ENCODE results near the gene TBC1D4. TPM values are rescaled to one million over a fixed set of nuclear protein-coding genes. Genes with fewer than 3 reads are reported as not detected.

The TBC1D4 gene
- total and polyA plus RNA-seq, 2 experiments from 2014 or later = 18.7 to 38.2 TPM

DNA sequence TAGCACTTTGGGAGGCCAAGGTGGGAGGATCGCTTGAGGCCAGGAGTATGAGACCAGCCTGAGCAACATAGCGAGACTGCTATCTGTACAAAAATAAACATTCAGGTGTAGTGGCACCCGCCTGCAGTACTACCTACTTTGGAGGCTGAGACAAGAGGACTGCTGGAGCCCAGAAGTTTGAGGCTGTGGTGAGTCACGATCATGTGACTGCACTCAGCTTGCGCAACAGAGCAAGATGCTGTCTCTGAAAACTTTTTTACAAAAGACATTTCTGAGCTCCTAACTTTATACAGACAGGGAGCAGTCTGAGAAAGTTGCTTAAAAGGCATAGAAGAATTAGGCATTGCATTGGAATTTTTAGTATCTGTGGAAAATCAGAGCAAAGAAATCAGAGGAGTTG is 10.4 kb upstream of the TBC1D4 start (continued):
- TF ChIP-seq, protein P1, sequence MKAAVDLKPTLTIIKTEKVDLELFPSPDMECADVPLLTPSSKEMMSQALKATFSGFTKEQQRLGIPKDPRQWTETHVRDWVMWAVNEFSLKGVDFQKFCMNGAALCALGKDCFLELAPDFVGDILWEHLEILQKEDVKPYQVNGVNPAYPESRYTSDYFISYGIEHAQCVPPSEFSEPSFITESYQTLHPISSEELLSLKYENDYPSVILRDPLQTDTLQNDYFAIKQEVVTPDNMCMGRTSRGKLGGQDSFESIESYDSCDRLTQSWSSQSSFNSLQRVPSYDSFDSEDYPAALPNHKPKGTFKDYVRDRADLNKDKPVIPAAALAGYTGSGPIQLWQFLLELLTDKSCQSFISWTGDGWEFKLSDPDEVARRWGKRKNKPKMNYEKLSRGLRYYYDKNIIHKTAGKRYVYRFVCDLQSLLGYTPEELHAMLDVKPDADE (IDR thresholded peaks at IDR 0.05) = no peak
- TF ChIP-seq ZNF331 (CRISPR knock-in tag; IDR thresholded peaks at IDR 0.05; ENCODE audit: low read depth) (no peak), EZH2phosphoT487 (IDR thresholded peaks at IDR 0.05; ENCODE audit: unreplicated experiment) (no peak), ZNF114 (CRISPR knock-in tag; IDR thresholded peaks at IDR 0.05) (no peak), NANOG (IDR thresholded peaks at IDR 0.05; ENCODE audit: borderline replicate concordance) (no peak), EZH2 (IDR thresholded peaks at IDR 0.05; ENCODE audit: low read depth, unreplicated experiment) (no peak), POLR2AphosphoS5 (IDR thresholded peaks at IDR 0.05; ENCODE audit: low read depth) (no peak), CREB1 (CRISPR knock-in tag; IDR thresholded peaks at IDR 0.05; ENCODE audit: low read depth) (no peak), JUNB (IDR thresholded peaks at IDR 0.05; ENCODE audit: unreplicated experiment) (no peak)
- TF ChIP-seq, protein P2, sequence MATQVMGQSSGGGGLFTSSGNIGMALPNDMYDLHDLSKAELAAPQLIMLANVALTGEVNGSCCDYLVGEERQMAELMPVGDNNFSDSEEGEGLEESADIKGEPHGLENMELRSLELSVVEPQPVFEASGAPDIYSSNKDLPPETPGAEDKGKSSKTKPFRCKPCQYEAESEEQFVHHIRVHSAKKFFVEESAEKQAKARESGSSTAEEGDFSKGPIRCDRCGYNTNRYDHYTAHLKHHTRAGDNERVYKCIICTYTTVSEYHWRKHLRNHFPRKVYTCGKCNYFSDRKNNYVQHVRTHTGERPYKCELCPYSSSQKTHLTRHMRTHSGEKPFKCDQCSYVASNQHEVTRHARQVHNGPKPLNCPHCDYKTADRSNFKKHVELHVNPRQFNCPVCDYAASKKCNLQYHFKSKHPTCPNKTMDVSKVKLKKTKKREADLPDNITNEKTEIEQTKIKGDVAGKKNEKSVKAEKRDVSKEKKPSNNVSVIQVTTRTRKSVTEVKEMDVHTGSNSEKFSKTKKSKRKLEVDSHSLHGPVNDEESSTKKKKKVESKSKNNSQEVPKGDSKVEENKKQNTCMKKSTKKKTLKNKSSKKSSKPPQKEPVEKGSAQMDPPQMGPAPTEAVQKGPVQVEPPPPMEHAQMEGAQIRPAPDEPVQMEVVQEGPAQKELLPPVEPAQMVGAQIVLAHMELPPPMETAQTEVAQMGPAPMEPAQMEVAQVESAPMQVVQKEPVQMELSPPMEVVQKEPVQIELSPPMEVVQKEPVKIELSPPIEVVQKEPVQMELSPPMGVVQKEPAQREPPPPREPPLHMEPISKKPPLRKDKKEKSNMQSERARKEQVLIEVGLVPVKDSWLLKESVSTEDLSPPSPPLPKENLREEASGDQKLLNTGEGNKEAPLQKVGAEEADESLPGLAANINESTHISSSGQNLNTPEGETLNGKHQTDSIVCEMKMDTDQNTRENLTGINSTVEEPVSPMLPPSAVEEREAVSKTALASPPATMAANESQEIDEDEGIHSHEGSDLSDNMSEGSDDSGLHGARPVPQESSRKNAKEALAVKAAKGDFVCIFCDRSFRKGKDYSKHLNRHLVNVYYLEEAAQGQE (IDR thresholded peaks at IDR 0.05; ENCODE audit: unreplicated experiment) = no peak

DNA sequence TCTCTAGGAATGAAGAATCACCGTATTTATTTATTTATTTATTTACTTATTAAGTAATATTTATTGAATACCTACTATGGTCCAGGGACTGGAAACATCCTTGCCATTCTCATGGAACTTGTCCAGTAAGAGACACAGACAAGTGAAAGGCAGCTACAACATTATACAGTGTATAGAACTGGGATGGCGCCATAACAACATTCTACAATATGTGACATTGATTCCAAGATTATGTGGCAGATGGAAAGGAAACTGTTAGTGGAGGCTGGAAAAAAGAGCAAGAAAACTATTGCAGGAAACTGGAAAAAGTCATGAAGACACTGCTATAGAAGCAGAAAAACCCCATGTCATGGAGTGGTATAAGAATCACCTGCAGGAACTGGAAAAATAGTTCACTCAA is 9.4 kb upstream of the TBC1D4 start:
- Histone ChIP-seq H3K9me2 (ENCODE audit: insufficient read depth) (no peaks in the 10 kb centered on the region), H3K4me3 (no peak overlapping the region), H3K4me2 (no peak overlapping the region), H3K36me3 (ENCODE audit: insufficient read depth) (no peaks in the 10 kb centered on the region), H3F3A (replicated peaks; ENCODE audit: low read depth) (no peaks in the 10 kb centered on the region), H3K27me3 (ENCODE audit: insufficient read depth) (no peaks in the 10 kb centered on the region), H2AFZ (no peak overlapping the region), H3K79me2 (replicated peaks; ENCODE audit: insufficient read depth) (no peaks in the 10 kb centered on the region), H3K4me1 (ENCODE audit: insufficient read depth) (no peaks in the 10 kb centered on the region), H3K27ac (ENCODE audit: low read depth) (no peak overlapping the region), H4K20me1 (replicated peaks; ENCODE audit: insufficient read depth) (no peaks in the 10 kb centered on the region)
- no peak for DNase-seq (ENCODE audit: low spot score)
- H3K36me3 Mint-ChIP-seq (ENCODE audit: low read depth) = no peaks in the 10 kb centered on the region
- no peak overlapping the region for H3K4me3 Mint-ChIP-seq
- H3K4me1 Mint-ChIP-seq = no peaks in the 10 kb centered on the region
- no peaks in the 10 kb centered on the region for H3K9me3 Mint-ChIP-seq
- H3K27me3 Mint-ChIP-seq (ENCODE audit: insufficient read depth, low read depth, poor library complexity) = no peaks in the 10 kb centered on the region
- H3K27ac Mint-ChIP-seq = no peak overlapping the region
- no peak for ATAC-seq
- TF ChIP-seq EZH2phosphoT487 (IDR thresholded peaks at IDR 0.05; ENCODE audit: unreplicated experiment) = no peak
- no peak for TF ChIP-seq ZNF114 (CRISPR knock-in tag; IDR thresholded peaks at IDR 0.05)
- no peak for TF ChIP-seq CREB1 (CRISPR knock-in tag; IDR thresholded peaks at IDR 0.05; ENCODE audit: low read depth)
- TF ChIP-seq, protein P1 (IDR thresholded peaks at IDR 0.05) = no peak
- TF ChIP-seq EZH2 (IDR thresholded peaks at IDR 0.05; ENCODE audit: low read depth, unreplicated experiment) = no peak
- TF ChIP-seq POLR2AphosphoS5 (IDR thresholded peaks at IDR 0.05; ENCODE audit: low read depth) = no peak
- no peak for TF ChIP-seq NANOG (IDR thresholded peaks at IDR 0.05; ENCODE audit: borderline replicate concordance)
- TF ChIP-seq JUNB (IDR thresholded peaks at IDR 0.05; ENCODE audit: unreplicated experiment) = no peak
- TF ChIP-seq ZNF331 (CRISPR knock-in tag; IDR thresholded peaks at IDR 0.05; ENCODE audit: low read depth) = no peak
- TF ChIP-seq, protein P2 (IDR thresholded peaks at IDR 0.05; ENCODE audit: unreplicated experiment) = no peak
- no peak for TF ChIP-seq STAT1 (IDR thresholded peaks at IDR 0.05; ENCODE audit: unreplicated experiment)
